ENCODE data around the gene METAP1. TPM values are rescaled to one million over a fixed set of nuclear protein-coding genes. Genes with fewer than 3 reads are reported as not detected.

METAP1 gene
- total RNA-seq: 24.2 TPM

DNA sequence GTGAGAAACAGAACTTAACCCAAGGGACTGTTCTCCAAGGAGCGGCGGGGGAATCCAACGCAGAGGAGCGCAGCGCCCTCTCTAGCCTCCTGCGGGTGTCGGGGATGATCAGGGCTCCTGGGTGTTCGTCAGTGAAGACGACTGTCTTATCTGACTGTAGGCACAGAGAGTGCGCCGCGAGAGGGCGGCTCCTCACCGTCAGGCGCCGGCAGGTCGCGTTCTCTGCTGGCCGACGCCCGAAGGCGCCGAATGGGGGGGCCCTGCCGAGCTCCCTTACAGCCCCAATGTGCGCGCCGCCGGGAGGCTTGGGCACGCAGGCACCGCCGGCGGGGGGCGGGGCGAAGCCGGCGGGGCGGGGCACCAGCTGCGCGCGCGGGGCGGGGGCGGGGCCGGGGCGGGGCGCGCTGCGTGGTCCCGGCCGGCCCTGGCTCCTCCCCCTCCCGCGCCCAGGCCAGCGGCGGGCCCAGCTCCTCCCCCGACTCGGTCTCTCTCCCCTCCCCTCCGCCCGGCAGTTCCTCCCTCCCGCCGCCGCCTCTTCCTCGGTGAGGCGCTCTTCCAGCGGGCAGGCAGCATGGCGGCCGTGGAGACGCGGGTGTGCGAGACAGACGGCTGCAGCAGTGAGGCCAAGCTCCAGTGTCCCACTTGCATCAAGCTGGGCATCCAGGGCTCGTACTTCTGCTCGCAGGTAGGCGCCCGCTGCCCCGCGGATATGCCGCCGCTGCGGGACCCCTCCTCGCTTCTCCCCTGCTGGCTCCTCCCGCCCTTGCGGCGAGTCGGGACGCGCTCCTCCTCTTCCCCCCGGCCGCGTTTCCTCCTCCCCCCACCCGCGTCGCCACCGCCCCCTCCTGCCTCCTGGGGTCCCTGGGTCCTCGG, at the start of gene METAP1:
Gene METAP1 (plus strand): TSS at position 539 of the 873 bp plus-strand sequence. CDS start 33 bp downstream, at position 572.

DNA sequence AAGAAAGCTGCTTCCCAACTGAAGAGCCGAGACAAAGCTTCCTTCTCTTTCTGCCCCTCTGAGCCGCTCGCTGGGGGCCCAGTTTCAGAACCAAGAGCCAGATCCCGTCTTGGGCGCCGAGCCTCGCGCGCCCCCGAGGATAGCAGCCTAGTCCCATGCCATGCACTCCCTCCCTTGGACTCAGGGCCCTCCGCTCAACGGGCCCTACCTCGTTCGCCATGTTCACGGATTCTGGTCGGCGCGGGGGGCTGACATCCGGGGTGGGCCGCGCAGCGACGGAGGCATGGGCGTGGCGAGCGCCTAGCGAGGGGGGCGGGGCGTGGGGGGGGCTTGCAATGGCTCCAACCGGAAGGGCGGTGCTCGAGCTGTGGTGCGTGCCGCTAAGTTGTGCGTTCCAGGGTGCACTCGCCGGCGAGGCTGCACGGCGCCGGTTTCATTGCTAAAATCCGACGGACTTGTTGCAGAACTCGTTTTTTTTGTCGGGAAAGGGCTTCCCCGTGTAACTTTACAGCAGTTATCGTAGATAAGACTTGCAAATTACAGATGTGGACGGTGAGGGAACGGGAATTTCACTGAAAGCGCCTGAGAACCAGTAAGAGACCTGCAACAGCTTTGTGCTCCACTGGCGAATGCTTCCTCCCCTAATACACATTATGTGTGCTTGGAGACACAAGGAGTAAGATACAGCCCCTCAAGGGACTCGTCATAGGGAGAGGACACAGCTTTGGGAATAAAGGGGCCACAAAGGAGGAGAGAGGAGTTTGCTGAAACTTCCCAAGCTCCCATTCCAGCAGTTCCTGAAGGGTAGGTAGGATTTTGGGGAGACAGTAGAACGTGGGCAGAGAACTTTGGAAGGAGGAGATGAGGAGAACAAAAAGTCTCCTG, 93.2 kb downstream of the METAP1 start, which contains the start of gene ADH5:
Gene ADH5 (minus strand): TSS at position 308 of the 885 bp plus-strand sequence. CDS start 88 bp downstream, at position 220.

Small RNA genes within 50 kb of the gene (small RNA-seq; reads per million reads assigned to genes)
- gene MIR3684 (0.10 reads per million), gene RNU7-149P (not detected)

Other genes with a start within 250 kb of the METAP1 start
- 215 TPM for gene EIF4E, start 66.6 kb upstream of the METAP1 start, total RNA-seq
- gene ADH5, start 93.1 kb downstream of the METAP1 start, total RNA-seq: 104 TPM
- gene ADH4, start 148.6 kb downstream of the METAP1 start, total RNA-seq: not detected
- not detected for gene ADH6, start 223.5 kb downstream of the METAP1 start, total RNA-seq